ENCODE data around the gene ATXN10.

- TF ChIP-seq GATA2 (IDR thresholded peaks at IDR 0.05; ENCODE audit: low read depth, low read length) = no peak
- TF ChIP-seq GATA3 (IDR thresholded peaks at IDR 0.05; ENCODE audit: low read depth, low read length) = no peak
Observed at GRCh38 chr22:45840483-45840882, 168.8 kb downstream of the ATXN10 start.
